Fibroblast of lung (primary cell): ENCODE measurements around the gene MYL4. TPM values are rescaled to one million over a fixed set of nuclear protein-coding genes. Genes with fewer than 3 reads are reported as not detected.
"Not testable (repeated sequence)": the region's sequence is repeated elsewhere in the genome, so short reads cannot be mapped to it uniquely, and the experiment has no call there.

Source experiments
- DNase-seq, 2 donors: peaks; one replicate each; pipeline versions ENCODE4 v3.0.0 to v3.0.0-alpha.2; 2010; ENCODE audit warnings: low read depth in 2 of 2
- H2AFZ ChIP-seq: 2 replicates; pipeline ENCODE4 v1.5.1; 2012; ENCODE audit warnings: low read length, control low read depth, inconsistent platforms
- H3K27ac ChIP-seq: 2 replicates; pipeline ENCODE4 v1.5.1; 2011; ENCODE audit warnings: low read length, control low read depth; ENCODE audit not compliant: insufficient read depth
- H3K27me3 ChIP-seq: 2 replicates; pipeline ENCODE4 v1.5.1; 2011; ENCODE audit warnings: mild to moderate bottlenecking, low read length; ENCODE audit not compliant: control insufficient read depth, insufficient read depth
- H3K36me3 ChIP-seq: 2 replicates; pipeline ENCODE4 v1.5.1; 2011; ENCODE audit warnings: low read length; ENCODE audit not compliant: control insufficient read depth, insufficient read depth
- H3K4me1 ChIP-seq: 2 replicates; pipeline ENCODE4 v1.5.1; 2011; ENCODE audit warnings: low read length; ENCODE audit not compliant: control insufficient read depth, insufficient read depth; ENCODE audit errors: extremely low read depth
- H3K4me2 ChIP-seq: 2 replicates; pipeline ENCODE4 v1.5.1; 2011; ENCODE audit warnings: low read length, control low read depth; ENCODE audit not compliant: insufficient read depth; ENCODE audit errors: extremely low read depth
- H3K4me3 ChIP-seq, 4 experiments: fragments of 200-600 bp in 1 of 4; sonication (generic) in 1 of 4; replicated peaks in 1 of 4; 2 replicates each; pipeline ENCODE4 v1.5.1; 2011 to 2016; ENCODE audit warnings: low read length in 4 of 4, low read depth in 3 of 4, mild to moderate bottlenecking in 3 of 4, control low read depth in 2 of 4, inconsistent platforms in 1 of 4, mixed read lengths in 1 of 4; ENCODE audit not compliant: insufficient read depth in 1 of 4; ENCODE audit errors: control extremely low read depth in 1 of 4
- H3K79me2 ChIP-seq: 2 replicates; pipeline ENCODE4 v1.5.1; 2012; ENCODE audit warnings: mild to moderate bottlenecking, low read length, inconsistent platforms; ENCODE audit not compliant: control insufficient read depth, insufficient read depth
- H3K9ac ChIP-seq: 2 replicates; pipeline ENCODE4 v1.5.1; 2011; ENCODE audit warnings: mild to moderate bottlenecking, low read length, control low read depth; ENCODE audit not compliant: insufficient read depth
- H3K9me3 ChIP-seq: 2 replicates; pipeline ENCODE4 v1.5.1; 2012; ENCODE audit warnings: low read depth, low read length; ENCODE audit not compliant: control insufficient read depth, insufficient read depth
- H4K20me1 ChIP-seq: 2 replicates; pipeline ENCODE4 v1.5.1; 2011; ENCODE audit warnings: low read length; ENCODE audit not compliant: control insufficient read depth, insufficient read depth; ENCODE audit errors: extremely low read depth
- EZH2 ChIP-seq: IDR thresholded peaks from 2 replicates; pipeline ENCODE4 v1.5.1; 2012; ENCODE audit warnings: low read length, control low read depth, mild to moderate bottlenecking; ENCODE audit errors: missing control alignments
- polyA plus RNA-seq, 2 donors: library from polyadenylated mRNA; depleted of rRNA in 1 of 2; stranded (reverse) in 1 of 2; unstranded in 1 of 2; fragments of >200 nt; gene quantifications; 2 replicates each; pipeline ENCODE4 v1.2.1, GENCODE V29; 2011 to 2012; ENCODE audit warnings: missing spikeins in 1 of 2
- total RNA-seq: library from RNA; depleted of rRNA; stranded (reverse); fragments of >200 nt; gene quantifications from 2 replicates; pipeline ENCODE4 v1.2.1, GENCODE V29; 2014
- TF ChIP-seq, protein P1 (sequence below), 2 donors: IDR thresholded peaks in 1 of 2; conservative IDR thresholded peaks in 1 of 2; 1 replicate in 1 of 2; 2 replicates in 1 of 2; pipeline ENCODE4 v1.5.1; 2011 to 2012; ENCODE audit warnings: low read length in 2 of 2, control low read depth in 1 of 2, inconsistent platforms in 1 of 2, low read depth in 1 of 2, mild to moderate bottlenecking in 1 of 2

MYL4 gene
- total and polyA plus RNA-seq, 2 donors (not counting 1 experiment from before 2014, with no cell fraction given): 1.3 TPM; not detected in 1

DNA sequence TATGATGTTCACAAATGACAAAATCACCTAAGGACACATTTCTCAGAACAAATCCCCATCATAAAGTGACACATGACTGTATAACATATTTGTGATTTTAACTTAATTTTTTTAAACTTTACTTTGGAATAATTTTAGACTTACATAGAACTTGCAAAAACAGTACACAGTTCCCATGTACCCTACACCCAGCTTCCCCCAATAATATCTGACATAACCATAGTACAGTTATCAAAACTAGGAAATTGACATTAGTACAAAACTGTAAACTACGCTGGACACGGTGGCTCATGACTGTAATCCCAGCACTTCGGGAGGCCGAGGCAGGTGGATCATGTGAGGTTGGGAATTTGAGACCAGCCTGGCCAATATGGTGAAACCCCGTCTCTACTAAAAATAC is 44.9 kb upstream of the MYL4 start:
- no peaks in the 10 kb centered on the region for H3K4me1 ChIP-seq
- H3K79me2 ChIP-seq: peaks cover 11% of the 10 kb centered on the region
- peaks cover 9% of the 10 kb centered on the region for H3K36me3 ChIP-seq
- no peaks in the 10 kb centered on the region for H3K27me3 ChIP-seq
- H3K9me3 ChIP-seq: no peaks in the 10 kb centered on the region
- no peak overlapping the region for H3K4me3 ChIP-seq
- no peak for TF ChIP-seq EZH2
- TF ChIP-seq, protein P1, sequence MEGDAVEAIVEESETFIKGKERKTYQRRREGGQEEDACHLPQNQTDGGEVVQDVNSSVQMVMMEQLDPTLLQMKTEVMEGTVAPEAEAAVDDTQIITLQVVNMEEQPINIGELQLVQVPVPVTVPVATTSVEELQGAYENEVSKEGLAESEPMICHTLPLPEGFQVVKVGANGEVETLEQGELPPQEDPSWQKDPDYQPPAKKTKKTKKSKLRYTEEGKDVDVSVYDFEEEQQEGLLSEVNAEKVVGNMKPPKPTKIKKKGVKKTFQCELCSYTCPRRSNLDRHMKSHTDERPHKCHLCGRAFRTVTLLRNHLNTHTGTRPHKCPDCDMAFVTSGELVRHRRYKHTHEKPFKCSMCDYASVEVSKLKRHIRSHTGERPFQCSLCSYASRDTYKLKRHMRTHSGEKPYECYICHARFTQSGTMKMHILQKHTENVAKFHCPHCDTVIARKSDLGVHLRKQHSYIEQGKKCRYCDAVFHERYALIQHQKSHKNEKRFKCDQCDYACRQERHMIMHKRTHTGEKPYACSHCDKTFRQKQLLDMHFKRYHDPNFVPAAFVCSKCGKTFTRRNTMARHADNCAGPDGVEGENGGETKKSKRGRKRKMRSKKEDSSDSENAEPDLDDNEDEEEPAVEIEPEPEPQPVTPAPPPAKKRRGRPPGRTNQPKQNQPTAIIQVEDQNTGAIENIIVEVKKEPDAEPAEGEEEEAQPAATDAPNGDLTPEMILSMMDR (conservative IDR thresholded peaks at IDR 0.05 in 1 of 2, IDR thresholded peaks at IDR 0.05 in 1 of 2; ENCODE audit: low read depth in 1 of 2, low read length in 2 of 2): no peak
- no peak overlapping the region for H3K4me2 ChIP-seq
- H2AFZ ChIP-seq: no peak overlapping the region
- no peak overlapping the region for H3K9ac ChIP-seq
- DNase-seq: no peak
- no peak overlapping the region for H3K27ac ChIP-seq
- no peaks in the 10 kb centered on the region for H4K20me1 ChIP-seq

DNA sequence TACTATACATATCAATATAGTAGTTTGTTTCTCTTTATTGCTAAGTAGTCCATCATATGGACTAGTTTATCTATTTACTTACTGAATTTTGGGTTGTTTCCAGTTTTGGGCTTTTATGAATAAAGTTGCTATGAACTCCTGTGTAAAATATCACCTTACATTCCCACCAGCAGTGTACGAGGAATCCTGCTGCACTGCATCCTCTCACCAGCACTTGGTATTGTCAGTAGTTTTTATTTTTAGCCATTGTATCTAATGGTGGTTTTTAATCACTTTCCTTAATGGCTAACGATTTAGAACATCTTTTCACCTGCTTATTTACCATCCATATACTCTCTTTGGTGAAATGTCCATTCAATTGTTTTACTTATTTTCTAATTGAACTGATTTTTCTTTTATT is 44.0 kb upstream of the MYL4 start:
- peaks cover 13% of the 10 kb centered on the region for H3K79me2 ChIP-seq
- no peak overlapping the region for H3K4me3 ChIP-seq
- no peak overlapping the region for H3K27ac ChIP-seq
- no peaks in the 10 kb centered on the region for H3K27me3 ChIP-seq
- H4K20me1 ChIP-seq: no peaks in the 10 kb centered on the region
- DNase-seq: no peak
- H3K4me2 ChIP-seq: no peak overlapping the region
- peaks cover 4% of the 10 kb centered on the region for H3K36me3 ChIP-seq
- no peaks in the 10 kb centered on the region for H3K9me3 ChIP-seq
- no peak overlapping the region for H3K9ac ChIP-seq
- no peak for TF ChIP-seq EZH2
- TF ChIP-seq, protein P1 (conservative IDR thresholded peaks at IDR 0.05 in 1 of 2, IDR thresholded peaks at IDR 0.05 in 1 of 2; ENCODE audit: low read depth in 1 of 2, low read length in 2 of 2): no peak
- no peak overlapping the region for H2AFZ ChIP-seq
- no peaks in the 10 kb centered on the region for H3K4me1 ChIP-seq

DNA sequence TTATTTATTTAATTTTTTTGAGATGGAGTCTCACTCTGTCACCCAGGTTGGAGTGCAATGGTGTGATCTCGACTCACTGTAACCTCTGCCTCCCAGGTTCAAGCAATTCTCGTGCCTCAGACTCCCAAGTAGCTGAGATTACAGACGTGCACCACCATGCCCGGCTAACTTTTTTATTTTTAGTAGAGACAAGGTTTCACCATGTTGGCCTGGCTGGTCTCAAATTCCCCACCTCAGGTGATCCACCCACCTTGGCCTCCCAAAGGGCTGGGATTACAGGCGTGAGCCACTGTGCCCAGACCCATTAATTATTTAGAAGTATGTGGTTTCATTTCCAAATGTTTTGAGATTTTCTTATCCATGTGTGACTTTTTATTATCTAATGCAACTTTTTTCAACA is 42.3 kb upstream of the MYL4 start:
- not testable (repeated sequence) for H3K9me3 ChIP-seq, H3K9ac ChIP-seq, H3K36me3 ChIP-seq, DNase-seq, H4K20me1 ChIP-seq, H3K4me1 ChIP-seq, H3K27me3 ChIP-seq, H3K27ac ChIP-seq, H3K4me2 ChIP-seq, H2AFZ ChIP-seq, H3K4me3 ChIP-seq
- peaks cover 30% of the 10 kb centered on the region for H3K79me2 ChIP-seq

DNA sequence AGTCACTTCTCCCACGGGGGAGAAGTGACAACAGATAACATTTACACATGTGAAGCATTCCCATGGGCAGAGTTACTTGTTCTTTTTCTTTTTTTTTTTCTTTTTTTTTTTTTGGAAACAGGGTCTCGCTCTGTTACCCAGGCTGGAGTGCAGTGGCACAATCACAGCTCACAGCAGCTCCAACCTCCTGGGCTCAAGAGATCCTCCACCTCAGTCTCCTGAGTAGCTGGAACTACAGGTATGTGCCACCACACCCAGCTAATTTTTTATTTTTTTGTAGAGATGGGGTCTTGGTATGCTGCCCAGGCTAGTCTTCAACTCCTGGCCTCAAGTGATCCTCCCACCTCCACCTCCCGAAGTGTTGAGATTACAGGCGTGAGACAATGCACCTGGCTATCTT is 40.3 kb upstream of the MYL4 start:
- not testable (repeated sequence) for H3K4me2 ChIP-seq, H4K20me1 ChIP-seq, H2AFZ ChIP-seq, H3K36me3 ChIP-seq, H3K27me3 ChIP-seq, DNase-seq, H3K9me3 ChIP-seq, H3K9ac ChIP-seq, H3K27ac ChIP-seq, H3K4me1 ChIP-seq, H3K4me3 ChIP-seq
- H3K79me2 ChIP-seq: peaks cover 47% of the 10 kb centered on the region
